Measurements from ENCODE around the gene SOX1.

GRCh38 chr13:112067116-112067741, at the start of gene SOX1:
- TF ChIP-seq YY1 (IDR thresholded peaks at IDR 0.05; ENCODE audit: insufficient read depth, insufficient read length) (no peak), SUZ12 (IDR thresholded peaks at IDR 0.05; ENCODE audit: extremely low read depth, insufficient read depth, insufficient read length) (peak; percentile 57)

Data from NT2/D1 (cell line).